Neural progenitor cell (in vitro differentiated cells): ENCODE measurements around the gene SLC7A7. TPM values are rescaled to one million over a fixed set of nuclear protein-coding genes. Genes with fewer than 3 reads are reported as not detected.

ENCODE experiments used
- DNase-seq: peaks from one replicate; pipeline ENCODE4 v3.0.0-alpha.2; 2016; ENCODE audit warnings: low spot score
- H2AFZ ChIP-seq: fragments of 200-600 bp; sonication (generic); replicated peaks from 2 replicates; pipeline ENCODE4 v1.6.1; 2016; ENCODE audit warnings: antibody characterized with exemption
- H3F3A ChIP-seq: fragments of 200-600 bp; sonication (generic); 2 replicates; pipeline ENCODE4 v1.6.1; 2016; ENCODE audit warnings: antibody characterized with exemption, low read depth
- H3K27ac ChIP-seq: fragments of 200-600 bp; sonication (generic); 2 replicates; pipeline ENCODE4 v1.5.1; 2016; ENCODE audit warnings: mild to moderate bottlenecking
- H3K27me3 ChIP-seq: fragments of 200-600 bp; sonication (generic); 2 replicates; pipeline ENCODE4 v1.6.1; 2016; ENCODE audit warnings: mild to moderate bottlenecking, moderate library complexity
- H3K36me3 ChIP-seq: fragments of 200-600 bp; sonication (generic); 2 replicates; pipeline ENCODE4 v1.5.1; 2016
- H3K4me1 ChIP-seq: fragments of 200-600 bp; sonication (generic); 2 replicates; pipeline ENCODE4 v1.6.1; 2016; ENCODE audit warnings: mixed run types
- H3K4me2 ChIP-seq: fragments of 200-600 bp; sonication (generic); 2 replicates; pipeline ENCODE4 v1.6.1; 2016
- H3K4me3 ChIP-seq: fragments of 200-600 bp; sonication (generic); 2 replicates; pipeline ENCODE4 v1.5.1; 2016
- H3K79me2 ChIP-seq: fragments of 200-600 bp; sonication (generic); 2 replicates; pipeline ENCODE4 v1.6.1; 2016; ENCODE audit warnings: low read depth
- H3K9ac ChIP-seq: fragments of 200-600 bp; sonication (generic); 2 replicates; pipeline ENCODE4 v1.6.1; 2016
- H3K9me3 ChIP-seq: fragments of 200-600 bp; sonication (generic); 2 replicates; pipeline ENCODE4 v1.5.1; 2016; ENCODE audit warnings: low read depth
- H4K20me1 ChIP-seq: fragments of 200-600 bp; sonication (generic); 2 replicates; pipeline ENCODE4 v1.6.1; 2016; ENCODE audit warnings: low read depth
- H3K27ac Mint-ChIP-seq: 3 replicates; pipeline ENCODE4 v1.8.0; 2021; ENCODE audit warnings: mixed read lengths
- H3K27me3 Mint-ChIP-seq: 2 replicates; pipeline ENCODE4 v1.8.0; 2022; ENCODE audit warnings: low read depth, mild to moderate bottlenecking, inconsistent platforms, moderate library complexity, mixed read lengths; ENCODE audit not compliant: insufficient read depth
- H3K36me3 Mint-ChIP-seq: 3 replicates; pipeline ENCODE4 v1.8.0; 2021; ENCODE audit warnings: mixed read lengths
- H3K4me1 Mint-ChIP-seq: 3 replicates; pipeline ENCODE4 v1.8.0; 2021; ENCODE audit warnings: mixed read lengths
- H3K4me3 Mint-ChIP-seq: 3 replicates; pipeline ENCODE4 v1.8.0; 2021; ENCODE audit warnings: mild to moderate bottlenecking, moderate library complexity, mixed read lengths
- H3K9me3 Mint-ChIP-seq: 3 replicates; pipeline ENCODE4 v1.8.0; 2020; ENCODE audit warnings: mixed read lengths
- EZH2 ChIP-seq: fragments of 200-600 bp; sonication (generic); IDR thresholded peaks from 2 replicates; pipeline ENCODE4 v1.6.1; 2017; ENCODE audit warnings: antibody characterized with exemption, mild to moderate bottlenecking, moderate library complexity
- EZH2phosphoT487 ChIP-seq: fragments of 200-600 bp; sonication (generic); IDR thresholded peaks from 2 replicates; pipeline ENCODE4 v1.6.1; 2017; ENCODE audit warnings: antibody characterized with exemption
- total RNA-seq: library from RNA; depleted of rRNA; stranded (reverse); fragments of >200 nt; gene quantifications from 2 replicates; pipeline ENCODE4 v1.2.3, GENCODE V29; 2015; ENCODE audit warnings: low replicate concordance
- TF ChIP-seq, protein P1 (sequence below): fragments of 200-600 bp; sonication (generic); IDR thresholded peaks from 2 replicates; pipeline ENCODE4 v1.5.1; 2017; ENCODE audit warnings: antibody characterized with exemption, mild to moderate bottlenecking

Gene SLC7A7
- total RNA-seq, 1 donor from 2014 or later = 5.6 TPM

DNA sequence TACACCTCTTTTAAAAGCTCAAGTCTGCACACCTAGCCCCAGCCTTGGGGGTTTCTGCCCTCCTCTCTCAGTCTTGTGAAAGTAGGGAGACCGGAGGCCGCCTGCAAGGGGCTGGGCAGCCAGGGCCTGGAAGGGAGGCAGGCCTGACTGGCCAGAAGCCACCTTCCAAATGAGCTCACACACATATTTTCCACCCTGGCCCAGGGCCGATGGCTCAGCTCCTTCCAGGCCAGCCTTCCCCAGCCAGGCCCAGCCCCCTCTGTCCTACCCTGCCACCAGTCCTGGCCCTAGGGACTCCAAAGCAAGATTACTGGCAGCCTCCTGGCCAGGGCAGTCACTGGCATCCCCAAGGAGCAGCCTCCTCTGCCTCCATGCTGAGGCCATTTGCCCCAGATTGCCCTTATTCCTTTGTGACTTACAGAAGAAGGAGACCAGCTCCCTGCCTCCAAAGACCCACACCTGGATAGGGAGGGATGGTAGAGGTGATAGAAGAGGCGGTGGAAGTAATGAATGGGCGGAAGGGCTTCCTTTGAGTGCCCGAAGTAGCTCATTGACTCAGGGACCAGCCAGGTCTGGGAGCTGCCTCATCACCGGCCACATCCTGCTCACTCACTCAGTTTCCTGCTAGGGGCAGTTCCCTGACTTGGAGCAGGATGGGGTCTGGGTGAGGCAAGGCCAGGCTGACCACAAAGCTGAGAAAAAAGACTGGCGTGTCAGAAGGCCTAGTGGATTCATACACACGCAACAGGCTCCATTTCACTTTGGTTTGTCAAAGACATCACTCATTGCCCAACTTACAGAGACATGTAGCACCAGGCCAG, 35.9 kb upstream of the SLC7A7 start:
- no peak overlapping the region for H3K4me2 ChIP-seq
- H3K27ac Mint-ChIP-seq = no peak overlapping the region

DNA sequence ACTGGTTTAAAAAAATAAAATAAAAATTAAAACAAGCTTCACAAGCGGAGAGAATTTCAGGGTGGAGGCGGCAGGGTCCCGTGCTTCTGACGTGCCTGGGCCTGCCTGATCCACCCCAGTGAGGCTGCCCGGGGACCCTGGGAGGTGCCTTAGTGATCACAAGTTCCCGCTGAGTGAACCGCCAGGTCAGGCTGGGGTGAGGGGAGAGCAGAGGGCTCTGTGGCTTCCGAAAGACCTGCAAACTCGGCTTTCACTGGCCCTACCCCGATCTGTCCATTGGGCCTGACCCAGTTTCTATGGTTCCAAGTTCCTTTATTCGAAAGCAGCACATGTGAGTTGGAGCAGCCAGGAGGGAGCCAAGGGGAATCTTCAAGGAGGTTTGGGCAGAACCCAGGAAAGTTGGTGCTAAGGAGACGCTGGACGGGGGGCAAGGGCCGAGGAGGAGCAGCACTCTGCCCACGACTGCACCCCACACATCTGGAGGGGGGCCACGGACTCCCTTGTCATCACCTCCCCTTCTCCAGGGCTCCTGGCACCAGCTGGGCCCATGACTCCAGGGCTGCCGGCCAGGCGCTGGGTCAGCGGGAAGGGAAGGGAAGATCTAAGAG, 34.1 kb upstream of the SLC7A7 start:
- Histone ChIP-seq H4K20me1 (no peaks in the 10 kb centered on the region), H3K4me2 (no peak overlapping the region), H3K9ac (no peak overlapping the region), H3K9me3 (no peaks in the 10 kb centered on the region), H3K4me1 (peaks cover 15% of the 10 kb centered on the region), H2AFZ (peak overlapping the region; percentile 63), H3K36me3 (no peaks in the 10 kb centered on the region), H3F3A (peaks cover 3% of the 10 kb centered on the region), H3K79me2 (no peaks in the 10 kb centered on the region), H3K4me3 (no peak overlapping the region), H3K27me3 (no peaks in the 10 kb centered on the region), H3K27ac (no peak overlapping the region)
- Mint-ChIP-seq H3K4me3 (no peak overlapping the region), H3K4me1 (peaks cover 23% of the 10 kb centered on the region), H3K27ac (no peak overlapping the region), H3K36me3 (no peaks in the 10 kb centered on the region), H3K27me3 (no peaks in the 10 kb centered on the region), H3K9me3 (no peaks in the 10 kb centered on the region)
- DNase-seq = no peak
- TF ChIP-seq EZH2 (no peak), EZH2phosphoT487 (no peak)
- TF ChIP-seq, protein P1, sequence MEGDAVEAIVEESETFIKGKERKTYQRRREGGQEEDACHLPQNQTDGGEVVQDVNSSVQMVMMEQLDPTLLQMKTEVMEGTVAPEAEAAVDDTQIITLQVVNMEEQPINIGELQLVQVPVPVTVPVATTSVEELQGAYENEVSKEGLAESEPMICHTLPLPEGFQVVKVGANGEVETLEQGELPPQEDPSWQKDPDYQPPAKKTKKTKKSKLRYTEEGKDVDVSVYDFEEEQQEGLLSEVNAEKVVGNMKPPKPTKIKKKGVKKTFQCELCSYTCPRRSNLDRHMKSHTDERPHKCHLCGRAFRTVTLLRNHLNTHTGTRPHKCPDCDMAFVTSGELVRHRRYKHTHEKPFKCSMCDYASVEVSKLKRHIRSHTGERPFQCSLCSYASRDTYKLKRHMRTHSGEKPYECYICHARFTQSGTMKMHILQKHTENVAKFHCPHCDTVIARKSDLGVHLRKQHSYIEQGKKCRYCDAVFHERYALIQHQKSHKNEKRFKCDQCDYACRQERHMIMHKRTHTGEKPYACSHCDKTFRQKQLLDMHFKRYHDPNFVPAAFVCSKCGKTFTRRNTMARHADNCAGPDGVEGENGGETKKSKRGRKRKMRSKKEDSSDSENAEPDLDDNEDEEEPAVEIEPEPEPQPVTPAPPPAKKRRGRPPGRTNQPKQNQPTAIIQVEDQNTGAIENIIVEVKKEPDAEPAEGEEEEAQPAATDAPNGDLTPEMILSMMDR = no peak

More for the DNA sequence above, 35.9 kb upstream of the SLC7A7 start:
- H3K36me3 Mint-ChIP-seq = no peaks in the 10 kb centered on the region
- Histone ChIP-seq H3K36me3 (no peaks in the 10 kb centered on the region), H3F3A (peaks cover 3% of the 10 kb centered on the region), H3K27me3 (no peaks in the 10 kb centered on the region), H3K9me3 (no peaks in the 10 kb centered on the region), H3K79me2 (no peaks in the 10 kb centered on the region), H3K9ac (no peak overlapping the region), H2AFZ (peak overlapping the region; percentile 0), H3K4me1 (peaks cover 15% of the 10 kb centered on the region), H3K4me3 (no peak overlapping the region), H4K20me1 (no peaks in the 10 kb centered on the region), H3K27ac (no peak overlapping the region)
- H3K4me3 Mint-ChIP-seq = no peak overlapping the region
- TF ChIP-seq, protein P1 = no peak
- TF ChIP-seq EZH2 (no peak), EZH2phosphoT487 (no peak)
- peaks cover 2% of the 10 kb centered on the region for H3K27me3 Mint-ChIP-seq
- H3K9me3 Mint-ChIP-seq = no peaks in the 10 kb centered on the region
- peaks cover 23% of the 10 kb centered on the region for H3K4me1 Mint-ChIP-seq
- DNase-seq = no peak

DNA sequence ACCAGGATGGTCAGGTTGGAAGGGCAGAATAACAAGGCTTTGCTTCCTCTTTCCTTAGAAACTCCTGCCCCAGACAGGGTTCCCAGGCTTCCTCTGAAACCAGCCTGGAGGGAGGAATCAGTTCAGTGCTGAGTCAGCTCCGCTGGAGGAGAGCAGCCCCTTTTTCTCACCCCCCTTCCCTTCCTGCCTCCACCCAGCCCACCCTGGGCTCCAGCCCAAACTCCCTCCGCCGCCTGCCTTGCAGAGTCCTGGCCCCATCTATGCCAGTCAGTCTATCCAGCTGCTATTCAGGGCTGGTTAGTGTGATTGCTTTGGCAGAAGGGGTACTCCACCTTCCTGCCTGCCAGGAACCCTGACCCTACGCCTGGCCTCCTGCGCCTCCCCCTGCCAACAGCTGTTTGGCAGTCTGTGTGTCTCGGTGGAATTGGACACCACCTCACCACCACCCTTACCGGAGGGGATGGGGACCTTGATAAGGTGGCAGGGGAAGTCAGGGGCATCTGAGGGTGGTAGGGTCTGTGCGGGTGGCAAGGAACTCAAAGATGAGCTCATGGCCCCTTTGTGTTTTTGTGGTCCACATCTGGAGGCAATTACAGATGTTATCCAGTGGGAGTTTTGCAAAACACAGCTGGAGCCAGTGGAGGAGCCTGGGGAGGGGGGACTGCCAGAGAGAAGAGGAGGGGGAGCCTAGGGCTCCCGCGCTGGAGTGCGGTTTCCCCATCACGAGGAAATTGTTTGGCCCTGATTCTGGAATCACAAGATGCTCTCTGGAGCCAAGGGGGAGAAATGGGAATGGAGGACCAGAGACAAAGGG, 33.3 kb upstream of the SLC7A7 start:
- H3K4me1 ChIP-seq = peaks cover 15% of the 10 kb centered on the region
- H3F3A ChIP-seq = peaks cover 3% of the 10 kb centered on the region
- Mint-ChIP-seq H3K4me3 (peak overlapping the region; percentile 67), H3K27me3 (peaks cover 2% of the 10 kb centered on the region), H3K36me3 (no peaks in the 10 kb centered on the region), H3K9me3 (no peaks in the 10 kb centered on the region), H3K27ac (peak overlapping the region; percentile 88), H3K4me1 (peaks cover 23% of the 10 kb centered on the region)
- H2AFZ ChIP-seq = peak overlapping the region; percentile 63
- H4K20me1 ChIP-seq = no peaks in the 10 kb centered on the region
- no peak overlapping the region for H3K4me3 ChIP-seq
- peak; percentile 23 for DNase-seq
- H3K9me3 ChIP-seq = no peaks in the 10 kb centered on the region
- no peaks in the 10 kb centered on the region for H3K36me3 ChIP-seq
- no peaks in the 10 kb centered on the region for H3K27me3 ChIP-seq
- no peak overlapping the region for H3K4me2 ChIP-seq
- no peak for TF ChIP-seq EZH2
- TF ChIP-seq EZH2phosphoT487 = no peak
- TF ChIP-seq, protein P1 = no peak
- H3K79me2 ChIP-seq = no peaks in the 10 kb centered on the region
- H3K9ac ChIP-seq = no peak overlapping the region
- no peak overlapping the region for H3K27ac ChIP-seq
